Caco-2 (cell line): Measurements from ENCODE around the gene CD247. TPM values are rescaled to one million over a fixed set of nuclear protein-coding genes. Genes with fewer than 3 reads are reported as not detected.

Source experiments
- BruUV-seq: library from RNA; stranded (reverse); fragments of 400-500 nt; replicated peaks from 2 replicates; lab custom pipeline; 2021; lab: Mats Ljungman, UMichigan
- CTCF ChIA-PET: fragments of 300-600 bp; sonication (Branson Sonifier 250); formaldehyde crosslinking; loops from one replicate; lab custom pipeline; 2022; ENCODE audit warnings: antibody characterized with exemption; lab: Charles Lee
- POLR2A ChIA-PET: fragments of 300-600 bp; sonication (Branson Sonifier 250); formaldehyde crosslinking; loops from one replicate; lab custom pipeline; 2022; ENCODE audit warnings: antibody characterized with exemption; lab: Charles Lee
- DNase-seq, 2 experiments: peaks; one replicate each; pipeline versions ENCODE4 v3.0.0 to v3.0.0-alpha.2; 2020 to 2022
- H3K27me3 ChIP-seq: replicated peaks from 2 replicates; pipeline ENCODE4 v1.6.0; 2011; ENCODE audit warnings: low read length; ENCODE audit not compliant: control insufficient read depth, insufficient read depth
- H3K36me3 ChIP-seq: 2 replicates; pipeline ENCODE4 v1.5.1; 2011; ENCODE audit warnings: low read length; ENCODE audit not compliant: control insufficient read depth, insufficient read depth
- H3K4me1 ChIP-seq: fragments of 250-450 bp; sonication (Bioruptor Pico); 2 replicates; pipeline ENCODE4 v1.5.1; 2020; ENCODE audit warnings: mild to moderate bottlenecking
- H3K4me3 ChIP-seq: 2 replicates; pipeline ENCODE4 v1.5.1; 2011; ENCODE audit warnings: low read depth, mild to moderate bottlenecking, control low read depth, low read length
- H3K9me3 ChIP-seq: fragments of 250-450 bp; sonication (Bioruptor Pico); 2 replicates; pipeline ENCODE4 v1.5.1; 2020; ENCODE audit warnings: mild to moderate bottlenecking, moderate library complexity
- H3K27ac Mint-ChIP-seq: one replicate; pipeline ENCODE4 v1.8.0; 2022; ENCODE audit warnings: mixed read lengths; ENCODE audit not compliant: unreplicated experiment
- H3K27me3 Mint-ChIP-seq: one replicate; pipeline ENCODE4 v1.8.0; 2022; ENCODE audit warnings: mixed read lengths; ENCODE audit not compliant: insufficient read depth, unreplicated experiment
- H3K36me3 Mint-ChIP-seq: one replicate; pipeline ENCODE4 v1.8.0; 2022; ENCODE audit warnings: mild to moderate bottlenecking, mixed read lengths; ENCODE audit not compliant: insufficient read depth, unreplicated experiment
- H3K4me1 Mint-ChIP-seq: one replicate; pipeline ENCODE4 v1.8.0; 2022; ENCODE audit warnings: low read depth, mixed read lengths; ENCODE audit not compliant: unreplicated experiment
- H3K4me3 Mint-ChIP-seq: one replicate; pipeline ENCODE4 v1.8.0; 2022; ENCODE audit warnings: mild to moderate bottlenecking, moderate library complexity, mixed read lengths; ENCODE audit not compliant: unreplicated experiment
- H3K9me3 Mint-ChIP-seq: one replicate; pipeline ENCODE4 v1.8.0; 2022; ENCODE audit warnings: mixed read lengths; ENCODE audit not compliant: unreplicated experiment
- intact Hi-C: fragments of 100-400 bp; cut with micrococcal nuclease; formaldehyde crosslinking; loops from one replicate; pipeline ENCODE4 v1.10.0; 2022; ENCODE audit not compliant: unreplicated experiment
- total RNA-seq: library from RNA; stranded (reverse); gene quantifications from 2 replicates; pipeline ENCODE4 v1.2.3, GENCODE V29; 2022
- TF ChIP-seq, protein P1 (sequence below), 2 experiments: fragments of 200-600 bp in 1 of 2; IDR thresholded peaks; 1 replicate in 1 of 2; 2 replicates in 1 of 2; pipeline versions ENCODE4 v1.5.1 to v1.8.0; 2011 to 2022; ENCODE audit warnings: antibody characterized with exemption in 1 of 2, control low read depth in 1 of 2, inconsistent platforms in 1 of 2, low read depth in 1 of 2, low read length in 1 of 2, mild to moderate bottlenecking in 1 of 2, moderate library complexity in 1 of 2; ENCODE audit not compliant: insufficient read depth in 1 of 2, severe bottlenecking in 1 of 2, unreplicated experiment in 1 of 2

Gene CD247
- total RNA-seq, 1 experiment from 2014 or later: not detected

DNA sequence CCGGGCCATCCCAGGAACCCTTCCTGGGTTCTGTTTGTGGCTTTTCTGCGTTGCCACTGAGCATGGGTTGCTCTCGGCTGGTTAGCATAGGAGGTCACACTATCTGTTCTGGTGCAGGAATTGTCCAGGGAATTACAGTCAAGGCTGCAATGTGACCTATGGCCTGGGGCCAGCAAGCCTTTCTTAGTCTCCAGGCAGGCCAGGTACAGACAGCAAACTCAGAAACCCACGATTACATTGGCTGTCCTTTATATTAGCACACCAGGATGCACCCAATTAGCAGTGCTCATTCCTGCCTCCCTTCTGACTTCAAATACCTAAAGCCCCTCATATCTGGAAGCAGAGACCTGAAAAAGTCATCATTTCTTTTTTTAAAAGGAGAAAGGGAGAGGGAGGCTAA, 55.2 kb downstream of the CD247 start:
- H3K4me3 ChIP-seq: no peak overlapping the region
- POLR2A ChIA-PET: no interaction called here
- BruUV-seq: no TSS peak

DNA sequence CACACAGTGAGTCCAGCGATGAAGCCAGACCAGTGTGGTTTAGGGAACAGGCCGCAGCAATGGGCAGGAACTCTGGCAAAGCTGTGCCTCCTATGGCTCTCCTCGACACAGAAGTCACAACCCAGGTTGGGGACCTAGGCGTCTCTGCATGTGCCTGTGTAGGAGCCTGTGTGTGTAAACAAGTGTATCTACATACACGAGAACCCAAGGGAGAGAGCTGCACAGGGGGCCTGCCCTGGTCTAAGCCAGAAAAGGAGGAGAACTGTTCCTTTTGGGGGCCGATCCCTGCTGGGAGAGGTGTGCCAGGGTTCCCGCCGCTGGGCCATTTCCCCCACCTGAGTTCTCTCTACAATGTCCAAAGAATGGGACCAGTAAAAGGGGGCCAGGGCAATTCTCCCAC, 56.0 kb downstream of the CD247 start:
- peaks cover 12% of the 10 kb centered on the region for H3K4me1 Mint-ChIP-seq
- Histone ChIP-seq H3K27me3 (no peaks in the 10 kb centered on the region), H3K4me1 (no peaks in the 10 kb centered on the region; the same call in 1 of the 2 replicates), H3K36me3 (no peaks in the 10 kb centered on the region), H3K4me3 (no peak overlapping the region), H3K9me3 (no peaks in the 10 kb centered on the region)
- no peaks in the 10 kb centered on the region for H3K36me3 Mint-ChIP-seq
- intact Hi-C loops: no loop called here
- ChIA-PET CTCF (no interaction called here), POLR2A (no interaction called here)
- H3K27ac Mint-ChIP-seq: no peak overlapping the region
- TF ChIP-seq, protein P1, sequence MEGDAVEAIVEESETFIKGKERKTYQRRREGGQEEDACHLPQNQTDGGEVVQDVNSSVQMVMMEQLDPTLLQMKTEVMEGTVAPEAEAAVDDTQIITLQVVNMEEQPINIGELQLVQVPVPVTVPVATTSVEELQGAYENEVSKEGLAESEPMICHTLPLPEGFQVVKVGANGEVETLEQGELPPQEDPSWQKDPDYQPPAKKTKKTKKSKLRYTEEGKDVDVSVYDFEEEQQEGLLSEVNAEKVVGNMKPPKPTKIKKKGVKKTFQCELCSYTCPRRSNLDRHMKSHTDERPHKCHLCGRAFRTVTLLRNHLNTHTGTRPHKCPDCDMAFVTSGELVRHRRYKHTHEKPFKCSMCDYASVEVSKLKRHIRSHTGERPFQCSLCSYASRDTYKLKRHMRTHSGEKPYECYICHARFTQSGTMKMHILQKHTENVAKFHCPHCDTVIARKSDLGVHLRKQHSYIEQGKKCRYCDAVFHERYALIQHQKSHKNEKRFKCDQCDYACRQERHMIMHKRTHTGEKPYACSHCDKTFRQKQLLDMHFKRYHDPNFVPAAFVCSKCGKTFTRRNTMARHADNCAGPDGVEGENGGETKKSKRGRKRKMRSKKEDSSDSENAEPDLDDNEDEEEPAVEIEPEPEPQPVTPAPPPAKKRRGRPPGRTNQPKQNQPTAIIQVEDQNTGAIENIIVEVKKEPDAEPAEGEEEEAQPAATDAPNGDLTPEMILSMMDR (IDR thresholded peaks at IDR 0.05; ENCODE audit: insufficient read depth in 1 of 2, low read depth in 1 of 2, low read length in 1 of 2, severe bottlenecking in 1 of 2, unreplicated experiment in 1 of 2): no peak
- no peak for DNase-seq
- BruUV-seq: no TSS peak
- no peaks in the 10 kb centered on the region for H3K27me3 Mint-ChIP-seq
- H3K9me3 Mint-ChIP-seq: no peaks in the 10 kb centered on the region
- no peak overlapping the region for H3K4me3 Mint-ChIP-seq

More for the DNA sequence above, 55.2 kb downstream of the CD247 start:
- intact Hi-C loops: no loop called here
- no peak overlapping the region for H3K27ac Mint-ChIP-seq
- Histone ChIP-seq H3K27me3 (no peaks in the 10 kb centered on the region), H3K4me1 (no peaks in the 10 kb centered on the region; the same call in 1 of the 2 replicates), H3K36me3 (no peaks in the 10 kb centered on the region), H3K9me3 (no peaks in the 10 kb centered on the region)
- H3K4me3 Mint-ChIP-seq: no peak overlapping the region
- TF ChIP-seq, protein P1 (IDR thresholded peaks at IDR 0.05; ENCODE audit: insufficient read depth in 1 of 2, low read depth in 1 of 2, low read length in 1 of 2, severe bottlenecking in 1 of 2, unreplicated experiment in 1 of 2): no peak
- H3K27me3 Mint-ChIP-seq: no peaks in the 10 kb centered on the region
- CTCF ChIA-PET: no interaction called here
- H3K4me1 Mint-ChIP-seq: peaks cover 12% of the 10 kb centered on the region
- no peaks in the 10 kb centered on the region for H3K36me3 Mint-ChIP-seq
- H3K9me3 Mint-ChIP-seq: no peaks in the 10 kb centered on the region
- DNase-seq: no peak

DNA sequence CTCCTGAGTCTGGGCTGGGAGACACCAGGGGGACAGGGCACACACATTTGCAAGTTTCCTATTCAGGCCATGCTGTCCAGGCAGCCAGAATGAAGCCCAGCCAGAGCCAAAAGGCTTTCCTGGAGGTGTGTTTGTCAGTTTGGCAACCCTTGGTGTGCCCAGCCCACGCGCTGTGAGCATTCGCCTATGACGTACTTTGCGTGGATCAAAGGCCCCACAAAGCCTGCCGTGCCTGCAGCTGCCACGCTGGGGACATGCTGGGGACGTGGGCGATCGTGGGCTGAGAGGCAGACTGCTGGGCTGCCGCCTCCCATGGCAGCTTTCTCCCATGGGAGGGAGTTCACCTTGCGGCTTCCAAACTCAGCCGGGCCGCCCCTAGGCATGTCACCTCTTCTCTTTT, 57.5 kb downstream of the CD247 start:
- no peaks in the 10 kb centered on the region for H3K9me3 ChIP-seq
- no peaks in the 10 kb centered on the region for H3K36me3 Mint-ChIP-seq
- no peak overlapping the region for H3K4me3 ChIP-seq
- DNase-seq: no peak
- H3K4me1 Mint-ChIP-seq: peaks cover 10% of the 10 kb centered on the region
- no TSS peak for BruUV-seq
- H3K4me3 Mint-ChIP-seq: no peak overlapping the region
- no peak overlapping the region for H3K27ac Mint-ChIP-seq
- H3K4me1 ChIP-seq: no peaks in the 10 kb centered on the region; the same call in 1 of the 2 replicates
- ChIA-PET CTCF (interaction anchor here (0.9 kb wide), 1 partner anchor 555 kb away, joined by 3 read pairs; no protein-coding TSS in a partner anchor), POLR2A (no interaction called here)
- no peaks in the 10 kb centered on the region for H3K27me3 ChIP-seq
- H3K27me3 Mint-ChIP-seq: no peaks in the 10 kb centered on the region
- no peaks in the 10 kb centered on the region for H3K9me3 Mint-ChIP-seq
- TF ChIP-seq, protein P1 (IDR thresholded peaks at IDR 0.05; ENCODE audit: insufficient read depth in 1 of 2, low read depth in 1 of 2, low read length in 1 of 2, severe bottlenecking in 1 of 2, unreplicated experiment in 1 of 2): no peak
- H3K36me3 ChIP-seq: no peaks in the 10 kb centered on the region
- intact Hi-C loops: no loop called here
